HEK293T (cell line): ENCODE results near the gene PRDX6.

ENCODE experiments used
- CTCF ChIA-PET: fragments of 350-600 bp; formaldehyde crosslinking; extraction: SDS; loops from one replicate; lab custom pipeline; 2021; ENCODE audit warnings: antibody characterized with exemption, inconsistent platforms; lab: Yijun Ruan, JAX
- POLR2A ChIA-PET: fragments of 350-600 bp; formaldehyde crosslinking; extraction: SDS; loops from one replicate; lab custom pipeline; 2020; ENCODE audit warnings: antibody characterized with exemption, inconsistent platforms; lab: Yijun Ruan, JAX
- DNase-seq: peaks from one replicate; pipeline ENCODE4 v3.0.0; 2012; ENCODE audit warnings: mixed read lengths; ENCODE audit errors: extremely low spot score
- ARNT ChIP-seq: fragments of 450-650 bp; IDR thresholded peaks from 2 replicates; pipeline ENCODE4 v1.6.1; 2017; ENCODE audit warnings: mild to moderate bottlenecking
- BHLHE40 ChIP-seq: fragments of 450-650 bp; IDR thresholded peaks from 2 replicates; pipeline ENCODE4 v1.6.1; 2016; ENCODE audit warnings: mild to moderate bottlenecking, moderate library complexity, borderline replicate concordance
- CTBP1 ChIP-seq: fragments of 450-650 bp; IDR thresholded peaks from 2 replicates; pipeline ENCODE4 v1.6.1; 2016; ENCODE audit warnings: borderline replicate concordance
- ELF4 ChIP-seq: fragments of 450-650 bp; IDR thresholded peaks from 2 replicates; pipeline ENCODE4 v1.6.1; 2017; ENCODE audit warnings: antibody characterized with exemption
- FOXA1 ChIP-seq: fragments of 450-650 bp; IDR thresholded peaks from 2 replicates; pipeline ENCODE4 v1.6.1; 2016; ENCODE audit warnings: mild to moderate bottlenecking
- FOXK2 ChIP-seq: fragments of 450-650 bp; IDR thresholded peaks from 2 replicates; pipeline ENCODE4 v1.6.1; 2016; ENCODE audit warnings: mild to moderate bottlenecking
- FOXM1 ChIP-seq: fragments of 450-650 bp; IDR thresholded peaks from 2 replicates; pipeline ENCODE4 v1.6.1; 2017; ENCODE audit warnings: mild to moderate bottlenecking, borderline replicate concordance
- HDGF ChIP-seq: fragments of 450-650 bp; IDR thresholded peaks from 2 replicates; pipeline ENCODE4 v1.6.1; 2017; ENCODE audit warnings: antibody characterized with exemption, borderline replicate concordance
- L3MBTL2 ChIP-seq: fragments of 450-650 bp; conservative IDR thresholded peaks from 2 replicates; pipeline ENCODE4 v1.6.1; 2016; ENCODE audit warnings: mild to moderate bottlenecking
- LEF1 ChIP-seq: fragments of 450-650 bp; IDR thresholded peaks from 2 replicates; pipeline ENCODE4 v1.6.1; 2017; ENCODE audit warnings: mild to moderate bottlenecking, borderline replicate concordance
- NFRKB ChIP-seq: fragments of 450-650 bp; IDR thresholded peaks from 2 replicates; pipeline ENCODE4 v1.6.1; 2016; ENCODE audit warnings: mild to moderate bottlenecking, moderate library complexity
- SP1 ChIP-seq: fragments of 450-650 bp; IDR thresholded peaks from 2 replicates; pipeline ENCODE4 v1.6.1; 2017
- SUZ12 ChIP-seq: fragments of 450-650 bp; IDR thresholded peaks from 2 replicates; pipeline ENCODE4 v1.6.1; 2016; ENCODE audit warnings: mild to moderate bottlenecking
- TARDBP ChIP-seq: fragments of 450-650 bp; IDR thresholded peaks from 2 replicates; pipeline ENCODE4 v1.6.1; 2016
- ZNF384 ChIP-seq: fragments of 450-650 bp; IDR thresholded peaks from 2 replicates; pipeline ENCODE4 v1.6.1; 2016
- TF ChIP-seq, protein P1 (sequence below): fragments of 450-650 bp; IDR thresholded peaks from 2 replicates; pipeline ENCODE4 v1.6.1; 2016

PRDX6 gene

GRCh38 chr1:173433751-173434326 is 43.3 kb upstream of the PRDX6 start:
- POLR2A ChIA-PET = no interaction called here
- CTCF ChIA-PET = no interaction called here

DNA sequence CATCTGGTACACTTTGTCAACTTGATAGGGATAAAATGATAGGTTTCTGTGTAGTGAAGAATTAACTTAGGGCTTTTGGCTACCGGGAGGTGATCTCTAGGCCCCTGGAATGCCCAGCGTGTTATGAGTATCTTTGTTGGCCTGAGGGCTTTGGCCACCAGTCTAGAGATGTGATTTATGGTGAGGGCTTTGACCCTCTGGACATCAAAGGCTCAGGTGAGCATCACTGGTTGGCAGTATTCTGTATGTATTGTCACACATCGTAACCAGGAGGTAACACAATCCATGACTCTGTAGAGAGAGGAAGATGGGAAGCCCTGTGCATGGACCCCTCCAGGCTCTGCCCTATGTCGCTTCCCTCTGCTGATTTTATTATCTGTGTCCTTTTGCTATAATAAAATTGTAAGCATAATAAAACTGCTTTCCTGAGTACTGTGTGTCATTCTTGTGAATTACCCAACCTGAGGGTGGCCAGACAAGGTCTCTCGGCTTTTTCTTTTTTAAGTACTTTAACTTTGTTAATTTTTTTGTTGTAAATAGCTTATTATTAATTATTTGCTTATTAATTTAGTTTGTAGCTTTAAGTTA is 40.2 kb upstream of the PRDX6 start:
- TF ChIP-seq L3MBTL2 = no peak
- TF ChIP-seq CTBP1 = no peak
- no peak for TF ChIP-seq ELF4
- no peak for TF ChIP-seq HDGF
- no peak for TF ChIP-seq FOXK2
- no peak for TF ChIP-seq TARDBP
- TF ChIP-seq ZNF384 = no peak
- no peak for TF ChIP-seq SP1
- no peak for TF ChIP-seq LEF1
- TF ChIP-seq ARNT = no peak
- TF ChIP-seq BHLHE40 = no peak
- DNase-seq = no peak
- ChIA-PET POLR2A (no interaction called here), CTCF (no interaction called here)

More at GRCh38 chr1:173433751-173434326, 43.3 kb upstream of the PRDX6 start:
- TF ChIP-seq TARDBP (no peak), SUZ12 (no peak), ARNT (no peak), LEF1 (no peak), FOXM1 (no peak), NFRKB (no peak), FOXA1 (no peak)
- TF ChIP-seq, protein P1, sequence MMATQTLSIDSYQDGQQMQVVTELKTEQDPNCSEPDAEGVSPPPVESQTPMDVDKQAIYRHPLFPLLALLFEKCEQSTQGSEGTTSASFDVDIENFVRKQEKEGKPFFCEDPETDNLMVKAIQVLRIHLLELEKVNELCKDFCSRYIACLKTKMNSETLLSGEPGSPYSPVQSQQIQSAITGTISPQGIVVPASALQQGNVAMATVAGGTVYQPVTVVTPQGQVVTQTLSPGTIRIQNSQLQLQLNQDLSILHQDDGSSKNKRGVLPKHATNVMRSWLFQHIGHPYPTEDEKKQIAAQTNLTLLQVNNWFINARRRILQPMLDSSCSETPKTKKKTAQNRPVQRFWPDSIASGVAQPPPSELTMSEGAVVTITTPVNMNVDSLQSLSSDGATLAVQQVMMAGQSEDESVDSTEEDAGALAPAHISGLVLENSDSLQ = no peak
- no peak for DNase-seq

DNA sequence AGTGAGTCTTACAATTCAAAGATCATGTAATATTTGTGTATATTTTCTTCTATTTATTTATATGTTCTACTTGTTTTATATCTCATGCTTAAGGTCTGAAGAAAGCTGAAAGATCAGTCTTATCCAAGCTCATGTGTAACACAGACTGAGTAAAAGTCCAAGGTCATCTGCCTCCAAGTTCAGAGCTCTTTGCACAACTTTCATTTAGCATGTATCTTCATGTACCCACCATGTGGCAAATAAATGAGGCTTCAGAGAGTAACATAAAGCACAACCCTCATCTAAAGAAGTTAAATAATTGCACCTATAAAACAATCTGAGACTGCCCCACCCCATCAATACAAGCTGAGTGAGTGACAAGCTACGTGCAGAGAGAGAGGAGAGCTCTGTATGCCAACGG is 38.5 kb upstream of the PRDX6 start:
- TF ChIP-seq SP1 (no peak), FOXM1 (no peak), HDGF (no peak), ELF4 (no peak), FOXA1 (no peak), FOXK2 (no peak), BHLHE40 (no peak), CTBP1 (no peak), TARDBP (no peak), ARNT (no peak)
- TF ChIP-seq, protein P1 = no peak
- CTCF ChIA-PET = interaction anchor here (0.5 to 0.9 kb wide), 2 partner anchors 36 to 38 kb away, joined by 3 to 4 read pairs; partner anchors contain the start of gene PRDX6
- no peak for DNase-seq
- POLR2A ChIA-PET = no interaction called here

DNA sequence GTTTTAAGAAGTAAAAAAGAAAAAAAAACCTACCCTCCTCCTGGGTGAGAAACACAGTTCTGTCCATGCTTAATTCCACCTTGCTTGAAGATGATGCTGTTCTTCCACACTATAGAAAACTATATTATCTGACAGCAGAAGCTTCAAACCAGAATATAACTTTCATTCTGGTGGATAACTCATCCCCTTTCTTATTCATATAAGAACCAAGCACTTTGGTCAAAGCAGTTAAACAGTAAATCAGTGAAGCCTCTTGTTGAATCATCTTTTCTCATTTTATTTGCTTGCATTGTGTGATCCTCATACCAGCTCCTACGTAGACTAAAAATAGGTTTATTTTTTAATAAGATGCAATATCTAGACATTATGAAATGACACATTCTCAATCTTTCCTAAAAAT is 36.7 kb upstream of the PRDX6 start:
- ChIA-PET POLR2A (no interaction called here), CTCF (no interaction called here)
- no peak for DNase-seq
- TF ChIP-seq SUZ12 = no peak
- TF ChIP-seq FOXM1 = no peak
- TF ChIP-seq SP1 = no peak
- TF ChIP-seq CTBP1 = no peak
- TF ChIP-seq L3MBTL2 = no peak
- TF ChIP-seq HDGF = no peak
- TF ChIP-seq FOXA1 = no peak
- no peak for TF ChIP-seq ARNT
- TF ChIP-seq FOXK2 = no peak
- TF ChIP-seq ZNF384 = no peak

DNA sequence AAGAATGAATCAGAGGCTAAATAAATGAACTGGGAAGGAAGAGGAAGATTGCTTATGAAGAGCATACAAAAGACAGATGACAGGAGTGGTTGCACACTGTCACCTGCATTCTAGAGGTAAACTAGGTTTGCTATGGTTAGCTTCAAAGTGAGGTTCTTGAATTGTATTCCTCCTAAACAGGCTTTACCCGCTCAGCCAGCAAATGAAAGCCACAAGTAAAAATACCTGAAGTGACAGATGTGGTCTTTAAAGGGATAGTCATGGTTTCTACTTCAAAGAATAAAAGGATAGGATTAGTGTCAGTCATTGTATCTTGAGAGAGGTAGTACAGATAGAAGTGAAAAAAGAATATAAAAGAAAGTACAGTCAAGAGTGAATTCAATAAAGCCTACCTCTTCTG is 32.4 kb upstream of the PRDX6 start:
- TF ChIP-seq ZNF384 (no peak), ELF4 (no peak), L3MBTL2 (no peak), FOXM1 (no peak), NFRKB (no peak), CTBP1 (no peak), FOXA1 (no peak), BHLHE40 (no peak), LEF1 (no peak)
- ChIA-PET CTCF (no interaction called here), POLR2A (no interaction called here)
- no peak for DNase-seq

DNA sequence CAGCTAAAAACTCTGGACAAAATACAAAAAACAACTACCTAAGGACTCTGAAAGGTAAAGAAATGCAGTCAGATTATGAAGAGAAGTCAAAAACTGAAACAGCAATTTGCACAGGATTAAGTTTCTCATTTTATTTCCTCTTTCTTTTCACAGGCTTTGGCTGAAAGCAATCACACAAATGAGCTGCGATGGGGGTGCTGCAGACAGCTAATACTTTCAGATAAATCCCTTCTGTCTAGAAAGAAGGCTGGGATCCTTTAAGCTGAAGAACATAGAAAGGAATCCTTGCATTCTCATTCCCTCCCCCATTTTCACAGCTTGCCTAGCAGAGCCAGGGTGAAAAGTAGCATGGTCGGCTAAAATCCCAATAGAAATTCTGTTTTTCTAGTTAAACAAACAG is 32.0 kb upstream of the PRDX6 start:
- ChIA-PET POLR2A (no interaction called here), CTCF (no interaction called here)
- TF ChIP-seq ARNT = no peak
- TF ChIP-seq SP1 = no peak
- no peak for TF ChIP-seq LEF1
- no peak for TF ChIP-seq FOXK2
- TF ChIP-seq FOXA1 = no peak
- no peak for TF ChIP-seq BHLHE40
- TF ChIP-seq, protein P1 = no peak
- TF ChIP-seq CTBP1 = no peak
- no peak for TF ChIP-seq TARDBP
- TF ChIP-seq L3MBTL2 = no peak
- TF ChIP-seq ELF4 = no peak
- TF ChIP-seq ZNF384 = no peak
- no peak for TF ChIP-seq HDGF
- no peak for TF ChIP-seq NFRKB
- no peak for TF ChIP-seq SUZ12
- TF ChIP-seq FOXM1 = no peak
- no peak for DNase-seq
